VCaP (cell line): ENCODE results near the gene KIF18B.
A peak's percentile ranks its signal among the peaks of the same experiment; 100 is the strongest.

Source experiments
- H3K27ac ChIP-seq: fragments of 450-650 bp; 2 replicates; pipeline ENCODE4 v1.5.1; 2017
- TF ChIP-seq, protein P1 (sequence below): fragments of 450-650 bp; conservative IDR thresholded peaks from 2 replicates; pipeline ENCODE4 v1.5.1; 2017; ENCODE audit warnings: mild to moderate bottlenecking, moderate library complexity

KIF18B gene

DNA sequence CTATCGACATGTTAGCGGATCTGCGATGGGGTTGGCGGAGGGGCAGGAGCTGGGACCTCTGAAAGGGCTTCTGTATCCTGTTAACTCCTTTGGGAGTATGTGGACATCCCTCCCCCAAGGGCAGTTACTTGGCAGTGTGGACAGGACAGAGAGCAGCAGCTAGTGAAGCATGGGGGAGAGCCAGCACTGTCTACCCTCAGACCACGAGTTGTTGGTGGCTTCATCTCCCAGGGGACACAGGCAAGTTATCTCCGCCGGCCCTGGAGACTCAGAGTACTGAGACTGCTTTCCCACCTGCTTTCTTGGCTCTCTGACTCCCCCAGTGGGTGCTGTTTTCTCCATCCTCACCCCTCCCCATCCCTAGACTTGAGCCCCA, 27.0 kb downstream of the KIF18B start:
- TF ChIP-seq, protein P1, sequence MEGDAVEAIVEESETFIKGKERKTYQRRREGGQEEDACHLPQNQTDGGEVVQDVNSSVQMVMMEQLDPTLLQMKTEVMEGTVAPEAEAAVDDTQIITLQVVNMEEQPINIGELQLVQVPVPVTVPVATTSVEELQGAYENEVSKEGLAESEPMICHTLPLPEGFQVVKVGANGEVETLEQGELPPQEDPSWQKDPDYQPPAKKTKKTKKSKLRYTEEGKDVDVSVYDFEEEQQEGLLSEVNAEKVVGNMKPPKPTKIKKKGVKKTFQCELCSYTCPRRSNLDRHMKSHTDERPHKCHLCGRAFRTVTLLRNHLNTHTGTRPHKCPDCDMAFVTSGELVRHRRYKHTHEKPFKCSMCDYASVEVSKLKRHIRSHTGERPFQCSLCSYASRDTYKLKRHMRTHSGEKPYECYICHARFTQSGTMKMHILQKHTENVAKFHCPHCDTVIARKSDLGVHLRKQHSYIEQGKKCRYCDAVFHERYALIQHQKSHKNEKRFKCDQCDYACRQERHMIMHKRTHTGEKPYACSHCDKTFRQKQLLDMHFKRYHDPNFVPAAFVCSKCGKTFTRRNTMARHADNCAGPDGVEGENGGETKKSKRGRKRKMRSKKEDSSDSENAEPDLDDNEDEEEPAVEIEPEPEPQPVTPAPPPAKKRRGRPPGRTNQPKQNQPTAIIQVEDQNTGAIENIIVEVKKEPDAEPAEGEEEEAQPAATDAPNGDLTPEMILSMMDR: no peak
- H3K27ac ChIP-seq: no peak overlapping the region

DNA sequence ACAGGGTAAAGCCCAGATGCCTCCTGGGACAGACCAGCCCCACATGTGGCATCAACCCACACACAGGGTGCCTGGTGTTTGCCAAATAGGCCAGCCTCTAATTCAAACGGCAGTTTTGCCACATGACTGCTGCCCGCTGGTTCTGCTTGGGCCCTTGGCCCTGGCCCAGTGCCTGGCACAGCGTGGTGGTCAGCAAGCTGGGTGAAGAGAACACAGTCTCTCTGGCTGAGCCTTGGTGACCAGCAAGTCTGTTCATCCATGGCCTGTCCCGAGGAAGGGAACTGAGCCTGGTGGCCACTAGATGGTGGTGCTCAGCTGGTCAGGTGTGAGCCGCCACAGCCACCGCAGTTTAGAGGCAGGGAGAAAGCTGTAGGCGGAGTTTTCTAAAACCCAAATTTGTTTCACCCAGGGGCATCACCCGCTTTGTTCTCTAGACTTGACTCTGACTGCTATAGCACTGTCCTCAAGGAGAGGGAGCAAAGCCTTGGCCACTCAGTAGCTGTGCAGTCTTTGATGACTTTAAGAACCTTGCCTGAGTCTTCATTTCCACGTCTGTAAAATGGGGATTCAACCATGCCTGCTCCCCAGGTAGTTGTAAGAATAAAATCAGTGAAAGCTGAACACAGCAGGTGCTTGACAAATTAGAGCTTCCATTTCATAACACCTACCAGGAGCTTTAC, 27.5 kb downstream of the KIF18B start:
- TF ChIP-seq, protein P1: peak; percentile 97
- no peak overlapping the region for H3K27ac ChIP-seq

DNA sequence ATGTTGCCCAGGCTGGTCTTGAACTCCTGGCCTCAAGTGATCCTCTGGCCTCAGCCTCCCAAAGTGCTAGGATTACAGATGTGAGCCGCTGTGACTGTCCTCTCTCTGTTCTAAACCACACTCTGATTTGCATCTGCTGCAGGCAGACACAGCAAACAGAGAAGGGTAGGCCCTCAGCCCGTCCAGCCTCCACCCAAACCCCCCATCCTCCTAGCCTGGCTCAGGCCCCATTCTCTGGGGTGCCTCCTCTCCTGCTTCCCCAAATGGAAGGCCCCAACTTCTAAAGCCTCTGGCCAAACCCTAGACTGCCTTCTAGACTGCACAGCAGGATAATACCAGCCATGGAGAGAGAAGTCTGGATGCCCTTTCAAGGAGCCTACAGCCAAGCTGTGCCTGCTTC, 28.2 kb downstream of the KIF18B start:
- H3K27ac ChIP-seq: no peak overlapping the region
- TF ChIP-seq, protein P1: no peak

DNA sequence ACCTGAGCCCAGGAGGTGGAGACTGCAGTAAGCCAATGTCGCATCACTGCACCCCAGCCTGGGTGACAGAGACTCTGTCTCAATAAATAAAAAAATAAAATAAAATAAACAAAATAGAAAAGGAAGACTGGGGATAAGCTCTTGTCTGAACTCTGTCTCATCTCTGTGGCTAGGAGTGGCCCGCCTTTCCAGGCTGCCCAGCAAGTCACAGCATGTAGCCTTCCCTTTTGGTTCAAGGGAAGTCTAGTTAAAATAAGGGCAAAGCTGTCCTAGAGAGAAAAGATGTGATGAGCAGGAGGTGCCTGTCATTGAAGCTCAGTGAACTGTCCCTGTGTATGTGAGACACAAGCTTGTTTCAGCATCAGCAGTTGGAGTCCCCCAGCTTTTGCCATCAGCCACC, 29.6 kb downstream of the KIF18B start:
- TF ChIP-seq, protein P1: no peak
- no peak overlapping the region for H3K27ac ChIP-seq

DNA sequence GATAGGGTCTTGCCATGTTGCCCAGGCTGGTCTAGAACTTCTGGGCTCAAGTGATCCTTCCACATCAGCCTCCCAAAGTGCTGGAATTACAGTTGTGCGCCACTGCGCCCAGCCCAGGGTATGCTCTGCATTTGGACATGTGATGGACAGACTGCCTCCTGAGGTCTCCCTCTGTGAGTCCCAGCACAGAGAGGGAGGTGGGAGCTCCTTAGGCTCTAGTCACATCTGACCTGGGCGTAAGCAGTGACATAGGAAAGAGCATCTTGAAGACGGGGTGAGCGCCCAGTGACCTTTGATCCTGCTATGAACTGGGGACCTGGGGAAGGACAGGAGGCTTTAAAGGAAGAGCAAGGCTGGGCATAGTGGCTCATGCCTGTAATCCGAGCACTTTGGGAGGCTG, 30.1 kb downstream of the KIF18B start:
- TF ChIP-seq, protein P1: no peak
- H3K27ac ChIP-seq: no peak overlapping the region

DNA sequence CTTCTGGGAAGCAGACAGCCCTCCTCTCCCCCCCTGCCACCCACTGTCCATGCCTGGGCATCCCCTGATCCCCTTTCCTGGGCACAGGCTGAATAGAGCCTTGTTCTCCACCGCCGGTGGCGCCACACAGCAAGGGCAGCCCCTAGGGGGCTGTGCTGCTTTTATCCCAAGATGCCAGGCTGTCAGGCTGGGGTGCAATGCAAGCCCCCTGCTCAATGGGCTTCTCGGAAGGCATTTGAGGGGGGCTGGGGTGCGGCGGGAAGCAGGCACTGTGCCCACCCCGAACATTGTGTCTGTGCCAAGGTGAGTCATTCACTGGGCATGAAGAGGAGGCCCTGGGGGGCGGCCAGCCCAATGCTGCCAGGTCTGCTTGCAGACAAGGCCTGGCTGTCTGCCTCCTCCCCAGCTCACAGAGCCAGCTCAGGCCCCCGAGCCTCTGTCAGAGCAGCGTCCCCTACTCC, 30.8 kb downstream of the KIF18B start:
- H3K27ac ChIP-seq: no peak overlapping the region
- TF ChIP-seq, protein P1: no peak

DNA sequence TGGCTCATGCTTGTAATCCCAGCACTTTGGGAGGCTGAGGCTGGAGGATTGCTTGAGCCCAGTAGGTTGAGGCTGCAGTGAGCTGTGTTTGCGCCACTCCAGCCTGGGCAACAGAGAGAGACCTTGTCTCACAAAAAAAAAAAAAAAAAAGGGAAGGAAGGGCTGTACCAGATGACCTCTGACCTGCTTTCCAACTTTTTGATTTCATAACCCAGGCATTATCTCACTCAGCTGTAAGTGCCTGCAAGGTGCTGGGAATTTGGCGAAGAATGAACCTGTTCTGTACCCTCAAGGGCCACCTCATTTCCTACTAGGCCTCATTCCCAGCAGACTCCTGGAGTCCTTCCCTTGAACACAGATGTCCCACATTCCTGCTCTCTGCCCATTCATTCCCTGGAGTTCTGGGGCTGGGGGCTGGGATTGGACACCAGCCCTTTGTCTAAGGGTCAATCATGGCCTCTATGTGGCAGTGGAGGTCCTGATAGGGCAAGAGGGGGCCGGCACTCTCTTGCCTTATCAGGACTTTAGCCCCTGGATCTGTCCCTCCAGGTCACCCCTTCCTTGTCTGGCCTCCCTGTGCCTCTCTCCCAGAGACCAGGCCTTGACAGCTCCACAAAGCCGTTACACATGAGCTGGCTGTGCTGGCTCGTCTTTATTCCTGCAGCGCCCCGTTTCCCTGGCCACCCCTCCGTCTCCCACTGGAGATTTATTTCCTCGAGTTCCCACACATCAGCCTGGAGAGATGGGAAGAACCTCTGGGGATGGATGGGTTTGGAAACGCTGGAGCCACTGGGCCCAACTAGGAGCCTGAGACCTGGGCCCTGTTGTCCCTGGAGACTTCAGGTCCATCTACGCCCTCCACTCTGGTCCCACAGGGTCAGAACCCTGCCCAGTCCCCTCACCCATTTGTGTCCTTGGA, 31.5 kb downstream of the KIF18B start:
- no peak overlapping the region for H3K27ac ChIP-seq
- TF ChIP-seq, protein P1: no peak
